Fibroblast of lung (primary cell): Measurements from ENCODE around the gene CHD1L. TPM values are rescaled to one million over a fixed set of nuclear protein-coding genes. Genes with fewer than 3 reads are reported as not detected.

Source experiments
- DNase-seq, 2 donors: peaks; one replicate each; pipeline versions ENCODE4 v3.0.0 to v3.0.0-alpha.2; 2010; ENCODE audit warnings: low read depth in 2 of 2
- H2AFZ ChIP-seq: 2 replicates; pipeline ENCODE4 v1.5.1; 2012; ENCODE audit warnings: low read length, control low read depth, inconsistent platforms
- H3K27ac ChIP-seq: 2 replicates; pipeline ENCODE4 v1.5.1; 2011; ENCODE audit warnings: low read length, control low read depth; ENCODE audit not compliant: insufficient read depth
- H3K27me3 ChIP-seq: 2 replicates; pipeline ENCODE4 v1.5.1; 2011; ENCODE audit warnings: mild to moderate bottlenecking, low read length; ENCODE audit not compliant: control insufficient read depth, insufficient read depth
- H3K36me3 ChIP-seq: 2 replicates; pipeline ENCODE4 v1.5.1; 2011; ENCODE audit warnings: low read length; ENCODE audit not compliant: control insufficient read depth, insufficient read depth
- H3K4me1 ChIP-seq: 2 replicates; pipeline ENCODE4 v1.5.1; 2011; ENCODE audit warnings: low read length; ENCODE audit not compliant: control insufficient read depth, insufficient read depth; ENCODE audit errors: extremely low read depth
- H3K4me2 ChIP-seq: 2 replicates; pipeline ENCODE4 v1.5.1; 2011; ENCODE audit warnings: low read length, control low read depth; ENCODE audit not compliant: insufficient read depth; ENCODE audit errors: extremely low read depth
- H3K4me3 ChIP-seq, 4 experiments: fragments of 200-600 bp in 1 of 4; sonication (generic) in 1 of 4; replicated peaks in 1 of 4; 2 replicates each; pipeline ENCODE4 v1.5.1; 2011 to 2016; ENCODE audit warnings: low read length in 4 of 4, low read depth in 3 of 4, mild to moderate bottlenecking in 3 of 4, control low read depth in 2 of 4, inconsistent platforms in 1 of 4, mixed read lengths in 1 of 4; ENCODE audit not compliant: insufficient read depth in 1 of 4; ENCODE audit errors: control extremely low read depth in 1 of 4
- H3K79me2 ChIP-seq: 2 replicates; pipeline ENCODE4 v1.5.1; 2012; ENCODE audit warnings: mild to moderate bottlenecking, low read length, inconsistent platforms; ENCODE audit not compliant: control insufficient read depth, insufficient read depth
- H3K9ac ChIP-seq: 2 replicates; pipeline ENCODE4 v1.5.1; 2011; ENCODE audit warnings: mild to moderate bottlenecking, low read length, control low read depth; ENCODE audit not compliant: insufficient read depth
- H3K9me3 ChIP-seq: 2 replicates; pipeline ENCODE4 v1.5.1; 2012; ENCODE audit warnings: low read depth, low read length; ENCODE audit not compliant: control insufficient read depth, insufficient read depth
- H4K20me1 ChIP-seq: 2 replicates; pipeline ENCODE4 v1.5.1; 2011; ENCODE audit warnings: low read length; ENCODE audit not compliant: control insufficient read depth, insufficient read depth; ENCODE audit errors: extremely low read depth
- CTCF ChIP-seq, 2 donors: IDR thresholded peaks in 1 of 2; conservative IDR thresholded peaks in 1 of 2; 1 replicate in 1 of 2; 2 replicates in 1 of 2; pipeline ENCODE4 v1.5.1; 2011 to 2012; ENCODE audit warnings: low read length in 2 of 2, control low read depth in 1 of 2, inconsistent platforms in 1 of 2, low read depth in 1 of 2, mild to moderate bottlenecking in 1 of 2
- EZH2 ChIP-seq: IDR thresholded peaks from 2 replicates; pipeline ENCODE4 v1.5.1; 2012; ENCODE audit warnings: low read length, control low read depth, mild to moderate bottlenecking; ENCODE audit errors: missing control alignments
- polyA plus RNA-seq, 2 donors: library from polyadenylated mRNA; depleted of rRNA in 1 of 2; stranded (reverse) in 1 of 2; unstranded in 1 of 2; fragments of >200 nt; gene quantifications; 2 replicates each; pipeline ENCODE4 v1.2.1, GENCODE V29; 2011 to 2012; ENCODE audit warnings: missing spikeins in 1 of 2
- total RNA-seq: library from RNA; depleted of rRNA; stranded (reverse); fragments of >200 nt; gene quantifications from 2 replicates; pipeline ENCODE4 v1.2.1, GENCODE V29; 2014

CHD1L gene
- total and polyA plus RNA-seq, 2 donors (not counting 1 experiment from before 2014, with no cell fraction given) = 35.5 to 36.0 TPM

- Histone ChIP-seq H3K4me2 (no peak overlapping the region), H3K9ac (no peak overlapping the region), H3K27ac (no peak overlapping the region), H3K9me3 (no peaks in the 10 kb centered on the region), H2AFZ (no peak overlapping the region), H3K4me1 (peaks cover 3% of the 10 kb centered on the region), H4K20me1 (no peaks in the 10 kb centered on the region), H3K36me3 (no peaks in the 10 kb centered on the region), H3K79me2 (no peaks in the 10 kb centered on the region), H3K4me3 (no peak overlapping the region), H3K27me3 (no peaks in the 10 kb centered on the region)
- TF ChIP-seq CTCF (conservative IDR thresholded peaks at IDR 0.05 in 1 of 2, IDR thresholded peaks at IDR 0.05 in 1 of 2; ENCODE audit: low read depth in 1 of 2, low read length in 2 of 2) (no peak), EZH2 (no peak)
- no peak for DNase-seq
Measured at GRCh38 chr1:147201786-147202185, 40.7 kb upstream of the CHD1L start.

- Histone ChIP-seq H3K27me3 (no peaks in the 10 kb centered on the region), H4K20me1 (no peaks in the 10 kb centered on the region), H3K9me3 (no peaks in the 10 kb centered on the region), H3K4me1 (peaks cover 3% of the 10 kb centered on the region), H3K4me3 (no peak overlapping the region), H3K27ac (no peak overlapping the region), H3K36me3 (no peaks in the 10 kb centered on the region), H3K79me2 (no peaks in the 10 kb centered on the region), H3K9ac (no peak overlapping the region), H3K4me2 (no peak overlapping the region), H2AFZ (no peak overlapping the region)
- peak in 1 of 2 donors; percentile 6 for DNase-seq
- TF ChIP-seq CTCF (conservative IDR thresholded peaks at IDR 0.05 in 1 of 2, IDR thresholded peaks at IDR 0.05 in 1 of 2; ENCODE audit: low read depth in 1 of 2, low read length in 2 of 2) = no peak
Measured at GRCh38 chr1:147202576-147202975, 39.9 kb upstream of the CHD1L start.

- Histone ChIP-seq H3K79me2 (no peaks in the 10 kb centered on the region), H3K27me3 (no peaks in the 10 kb centered on the region), H3K4me3 (no peak overlapping the region), H4K20me1 (no peaks in the 10 kb centered on the region), H3K4me1 (peaks cover 3% of the 10 kb centered on the region), H2AFZ (no peak overlapping the region), H3K9me3 (no peaks in the 10 kb centered on the region), H3K27ac (no peak overlapping the region), H3K9ac (no peak overlapping the region), H3K36me3 (no peaks in the 10 kb centered on the region), H3K4me2 (no peak overlapping the region)
- no peak for TF ChIP-seq EZH2
- TF ChIP-seq CTCF (conservative IDR thresholded peaks at IDR 0.05 in 1 of 2, IDR thresholded peaks at IDR 0.05 in 1 of 2; ENCODE audit: low read depth in 1 of 2, low read length in 2 of 2) = no peak
- DNase-seq = no peak
Measured at GRCh38 chr1:147204080-147204479, 38.4 kb upstream of the CHD1L start.
